HepG2 (cell line): ENCODE measurements around the gene MAP2K5. TPM values are rescaled to one million over a fixed set of nuclear protein-coding genes. Genes with fewer than 3 reads are reported as not detected.
A peak's percentile ranks its signal among the peaks of the same experiment; 100 is the strongest.

Experiments used
- CBX5 ChIP-seq: sonication (generic); formaldehyde crosslinking; IDR thresholded peaks from 2 replicates; pipeline ENCODE4 v1.4.0; 2020; ENCODE audit warnings: missing genetic modification reagents, borderline replicate concordance
- MAZ ChIP-seq, 2 experiments: sonication (generic) in 1 of 2; formaldehyde crosslinking in 1 of 2; IDR thresholded peaks; 2 replicates each; pipeline versions ENCODE4 v1.5.0 to v1.6.1; 2012 to 2020; ENCODE audit warnings: low read depth in 2 of 2, mild to moderate bottlenecking in 2 of 2, borderline replicate concordance in 1 of 2, improper control_type of control experiment in 1 of 2, low read length in 1 of 2, missing genetic modification reagents in 1 of 2, moderate library complexity in 1 of 2
- MED13 ChIP-seq: sonication (generic); formaldehyde crosslinking; IDR thresholded peaks from 2 replicates; pipeline ENCODE4 v1.5.0; 2020; ENCODE audit warnings: missing genetic modification reagents
- PHF8 ChIP-seq: sonication (generic); formaldehyde crosslinking; IDR thresholded peaks from 2 replicates; pipeline ENCODE4 v1.5.0; 2020; ENCODE audit warnings: missing genetic modification reagents
- WIZ ChIP-seq: sonication (generic); formaldehyde crosslinking; IDR thresholded peaks from 2 replicates; pipeline ENCODE4 v1.5.1; 2020; ENCODE audit warnings: mild to moderate bottlenecking, missing genetic modification reagents
- ZBTB38 ChIP-seq: sonication (generic); formaldehyde crosslinking; IDR thresholded peaks from 2 replicates; pipeline ENCODE4 v1.5.1; 2020; ENCODE audit warnings: mild to moderate bottlenecking, missing genetic modification reagents
- ZNF17 ChIP-seq: sonication (generic); formaldehyde crosslinking; IDR thresholded peaks from 2 replicates; pipeline ENCODE4 v1.5.0; 2020; ENCODE audit warnings: mild to moderate bottlenecking, missing genetic modification reagents
- ZNF282 ChIP-seq: fragments of 450-650 bp; IDR thresholded peaks from 2 replicates; pipeline ENCODE4 v1.6.1; 2018; ENCODE audit not compliant: partially characterized antibody
- ZNF441 ChIP-seq: sonication (generic); formaldehyde crosslinking; IDR thresholded peaks from 2 replicates; pipeline ENCODE4 v1.7.0; 2021; ENCODE audit warnings: missing genetic modification reagents, borderline replicate concordance
- polyA plus RNA-seq, 8 experiments: library from polyadenylated mRNA; depleted of rRNA in 3 of 8; stranded (reverse) in 7 of 8; unstranded in 1 of 8; fragments of >200 nt; fragmentation: Illumina TruSeq in 4 of 8; extraction: Trizol in 4 of 8; gene quantifications; 2 replicates each; pipeline versions ENCODE4 v1.2.1 to v1.2.3, GENCODE V29; 2011 to 2016; ENCODE audit warnings: low read depth in 4 of 8, missing spikeins in 1 of 8, mixed read lengths in 1 of 8; ENCODE audit not compliant: insufficient read depth in 1 of 8
- total RNA-seq, 5 experiments: library from RNA; depleted of rRNA; stranded (reverse); fragments of >200 nt; fragmentation: Illumina TruSeq; extraction: Trizol; gene quantifications; 2 replicates each; pipeline ENCODE4 v1.2.3, GENCODE V29; 2016; ENCODE audit warnings: low read depth in 1 of 5
- TF ChIP-seq, protein P1 (sequence below): sonication (generic); formaldehyde crosslinking; IDR thresholded peaks from 2 replicates; pipeline ENCODE4 v1.4.0; 2020; ENCODE audit warnings: missing genetic modification reagents
- TF ChIP-seq, protein P2 (sequence below): sonication (generic); formaldehyde crosslinking; IDR thresholded peaks from 2 replicates; pipeline ENCODE4 v1.8.0; 2022; ENCODE audit warnings: missing genetic modification reagents, low read depth, mild to moderate bottlenecking, borderline replicate concordance
- TF ChIP-seq, protein P3 (sequence below): sonication (generic); formaldehyde crosslinking; conservative IDR thresholded peaks from 2 replicates; pipeline ENCODE4 v1.8.0; 2022; ENCODE audit warnings: mild to moderate bottlenecking, moderate library complexity, missing genetic modification reagents
- TF ChIP-seq, protein P4 (sequence below): sonication (generic); formaldehyde crosslinking; IDR thresholded peaks from 2 replicates; pipeline ENCODE4 v1.4.0; 2020; ENCODE audit warnings: missing genetic modification reagents
- TF ChIP-seq, protein P5 (sequence below): sonication (generic); formaldehyde crosslinking; conservative IDR thresholded peaks from 2 replicates; pipeline ENCODE4 v1.8.0; 2022; ENCODE audit warnings: missing genetic modification reagents
- TF ChIP-seq, protein P6 (sequence below): IDR thresholded peaks from 2 replicates; pipeline ENCODE4 v1.6.1; 2016; ENCODE audit warnings: control low read depth
- TF ChIP-seq, protein P7 (sequence below): sonication (generic); formaldehyde crosslinking; IDR thresholded peaks from 2 replicates; pipeline ENCODE4 v1.8.0; 2022; ENCODE audit warnings: mild to moderate bottlenecking, missing genetic modification reagents; ENCODE audit not compliant: insufficient replicate concordance

MAP2K5 gene
- total and polyA plus RNA-seq, 2 of the 13 experiments (the other 11 are each of a cell fraction or from before 2014, with no cell fraction given) = 4.0 to 4.3 TPM

DNA sequence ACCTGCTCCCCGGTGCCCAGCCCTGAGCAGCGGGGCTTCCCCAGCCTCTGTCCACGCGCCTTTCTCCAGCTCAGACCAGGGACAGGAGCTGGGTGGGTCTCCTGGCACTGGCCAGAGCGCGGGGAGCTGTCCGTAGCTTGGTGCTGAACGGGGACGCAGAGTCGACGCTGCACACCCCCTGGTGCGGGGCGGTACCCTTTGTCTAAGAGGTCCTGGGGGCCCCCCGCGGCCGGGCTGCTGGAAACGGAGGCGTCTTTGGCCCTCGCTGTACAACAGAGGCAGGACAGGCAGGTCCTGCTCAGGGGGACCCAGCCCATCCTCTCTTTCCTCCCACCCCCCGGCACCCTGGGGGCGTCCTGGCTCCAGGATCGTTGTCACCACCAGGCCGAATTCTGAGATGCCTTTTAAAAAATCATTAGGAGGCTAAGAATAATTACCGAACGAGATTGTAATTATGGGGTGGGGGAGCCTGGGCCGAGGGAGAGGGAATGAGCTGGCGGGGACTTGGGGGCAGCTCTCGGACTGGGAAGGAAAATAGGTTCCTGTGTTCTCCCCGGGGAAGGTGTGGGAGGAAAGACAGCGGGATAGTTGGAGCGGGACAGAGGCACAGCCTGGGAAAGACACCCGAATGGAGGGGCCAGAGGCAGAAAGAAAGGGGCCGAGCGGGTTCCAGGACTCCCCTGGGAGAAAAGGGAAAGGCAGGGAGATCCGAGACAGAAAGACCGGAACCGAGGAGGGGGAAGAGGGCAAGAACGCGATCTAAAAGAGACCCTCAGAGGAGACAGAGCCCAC is 278.7 kb downstream of the MAP2K5 start (continued):
- TF ChIP-seq MAZ (IDR thresholded peaks at IDR 0.05; ENCODE audit: borderline replicate concordance, low read depth, low read length) (no peak), MAZ (CRISPR knock-in tag; IDR thresholded peaks at IDR 0.05; ENCODE audit: low read depth) (no peak), CBX5 (CRISPR knock-in tag) (no peak), ZNF17 (CRISPR knock-in tag) (no peak), PHF8 (CRISPR knock-in tag) (no peak), ZNF282 (no peak), ZBTB38 (no peak), MED13 (0 out of 2 replicates have a peak, but pooled peaks have one; percentile 39), ZNF441 (CRISPR knock-in tag) (peak; percentile 60; the same call in 1 of the 2 replicates), WIZ (peak; percentile 58; the same call in 1 of the 2 replicates)
- TF ChIP-seq, protein P1, sequence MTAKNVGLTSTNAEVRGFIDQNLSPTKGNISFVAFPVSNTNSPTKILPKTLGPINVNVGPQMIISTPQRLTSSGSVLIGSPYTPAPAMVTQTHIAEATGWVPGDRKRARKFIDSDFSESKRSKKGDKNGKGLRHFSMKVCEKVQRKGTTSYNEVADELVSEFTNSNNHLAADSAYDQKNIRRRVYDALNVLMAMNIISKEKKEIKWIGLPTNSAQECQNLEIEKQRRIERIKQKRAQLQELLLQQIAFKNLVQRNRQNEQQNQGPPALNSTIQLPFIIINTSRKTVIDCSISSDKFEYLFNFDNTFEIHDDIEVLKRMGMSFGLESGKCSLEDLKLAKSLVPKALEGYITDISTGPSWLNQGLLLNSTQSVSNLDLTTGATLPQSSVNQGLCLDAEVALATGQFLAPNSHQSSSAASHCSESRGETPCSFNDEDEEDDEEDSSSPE (CRISPR knock-in tag) = no peak
- TF ChIP-seq, protein P2, sequence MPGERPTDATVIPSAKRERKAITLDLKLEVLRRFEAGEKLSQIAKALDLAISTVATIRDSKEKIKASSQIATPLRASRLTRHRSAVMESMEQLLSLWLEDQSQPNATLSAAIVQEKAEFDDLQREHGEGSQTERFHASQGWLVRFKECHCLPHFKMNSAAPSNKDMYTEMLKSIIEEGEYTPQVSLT = no peak
- TF ChIP-seq, protein P3, sequence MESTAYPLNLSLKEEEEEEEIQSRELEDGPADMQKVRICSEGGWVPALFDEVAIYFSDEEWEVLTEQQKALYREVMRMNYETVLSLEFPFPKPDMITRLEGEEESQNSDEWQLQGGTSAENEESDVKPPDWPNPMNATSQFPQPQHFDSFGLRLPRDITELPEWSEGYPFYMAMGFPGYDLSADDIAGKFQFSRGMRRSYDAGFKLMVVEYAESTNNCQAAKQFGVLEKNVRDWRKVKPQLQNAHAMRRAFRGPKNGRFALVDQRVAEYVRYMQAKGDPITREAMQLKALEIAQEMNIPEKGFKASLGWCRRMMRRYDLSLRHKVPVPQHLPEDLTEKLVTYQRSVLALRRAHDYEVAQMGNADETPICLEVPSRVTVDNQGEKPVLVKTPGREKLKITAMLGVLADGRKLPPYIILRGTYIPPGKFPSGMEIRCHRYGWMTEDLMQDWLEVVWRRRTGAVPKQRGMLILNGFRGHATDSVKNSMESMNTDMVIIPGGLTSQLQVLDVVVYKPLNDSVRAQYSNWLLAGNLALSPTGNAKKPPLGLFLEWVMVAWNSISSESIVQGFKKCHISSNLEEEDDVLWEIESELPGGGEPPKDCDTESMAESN = no peak
- TF ChIP-seq, protein P4, sequence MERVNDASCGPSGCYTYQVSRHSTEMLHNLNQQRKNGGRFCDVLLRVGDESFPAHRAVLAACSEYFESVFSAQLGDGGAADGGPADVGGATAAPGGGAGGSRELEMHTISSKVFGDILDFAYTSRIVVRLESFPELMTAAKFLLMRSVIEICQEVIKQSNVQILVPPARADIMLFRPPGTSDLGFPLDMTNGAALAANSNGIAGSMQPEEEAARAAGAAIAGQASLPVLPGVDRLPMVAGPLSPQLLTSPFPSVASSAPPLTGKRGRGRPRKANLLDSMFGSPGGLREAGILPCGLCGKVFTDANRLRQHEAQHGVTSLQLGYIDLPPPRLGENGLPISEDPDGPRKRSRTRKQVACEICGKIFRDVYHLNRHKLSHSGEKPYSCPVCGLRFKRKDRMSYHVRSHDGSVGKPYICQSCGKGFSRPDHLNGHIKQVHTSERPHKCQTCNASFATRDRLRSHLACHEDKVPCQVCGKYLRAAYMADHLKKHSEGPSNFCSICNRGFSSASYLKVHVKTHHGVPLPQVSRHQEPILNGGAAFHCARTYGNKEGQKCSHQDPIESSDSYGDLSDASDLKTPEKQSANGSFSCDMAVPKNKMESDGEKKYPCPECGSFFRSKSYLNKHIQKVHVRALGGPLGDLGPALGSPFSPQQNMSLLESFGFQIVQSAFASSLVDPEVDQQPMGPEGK (CRISPR knock-in tag) = peak; percentile 48
- TF ChIP-seq, protein P5, sequence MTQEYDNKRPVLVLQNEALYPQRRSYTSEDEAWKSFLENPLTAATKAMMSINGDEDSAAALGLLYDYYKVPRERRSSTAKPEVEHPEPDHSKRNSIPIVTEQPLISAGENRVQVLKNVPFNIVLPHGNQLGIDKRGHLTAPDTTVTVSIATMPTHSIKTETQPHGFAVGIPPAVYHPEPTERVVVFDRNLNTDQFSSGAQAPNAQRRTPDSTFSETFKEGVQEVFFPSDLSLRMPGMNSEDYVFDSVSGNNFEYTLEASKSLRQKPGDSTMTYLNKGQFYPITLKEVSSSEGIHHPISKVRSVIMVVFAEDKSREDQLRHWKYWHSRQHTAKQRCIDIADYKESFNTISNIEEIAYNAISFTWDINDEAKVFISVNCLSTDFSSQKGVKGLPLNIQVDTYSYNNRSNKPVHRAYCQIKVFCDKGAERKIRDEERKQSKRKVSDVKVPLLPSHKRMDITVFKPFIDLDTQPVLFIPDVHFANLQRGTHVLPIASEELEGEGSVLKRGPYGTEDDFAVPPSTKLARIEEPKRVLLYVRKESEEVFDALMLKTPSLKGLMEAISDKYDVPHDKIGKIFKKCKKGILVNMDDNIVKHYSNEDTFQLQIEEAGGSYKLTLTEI (CRISPR knock-in tag) = no peak
- TF ChIP-seq, protein P6, sequence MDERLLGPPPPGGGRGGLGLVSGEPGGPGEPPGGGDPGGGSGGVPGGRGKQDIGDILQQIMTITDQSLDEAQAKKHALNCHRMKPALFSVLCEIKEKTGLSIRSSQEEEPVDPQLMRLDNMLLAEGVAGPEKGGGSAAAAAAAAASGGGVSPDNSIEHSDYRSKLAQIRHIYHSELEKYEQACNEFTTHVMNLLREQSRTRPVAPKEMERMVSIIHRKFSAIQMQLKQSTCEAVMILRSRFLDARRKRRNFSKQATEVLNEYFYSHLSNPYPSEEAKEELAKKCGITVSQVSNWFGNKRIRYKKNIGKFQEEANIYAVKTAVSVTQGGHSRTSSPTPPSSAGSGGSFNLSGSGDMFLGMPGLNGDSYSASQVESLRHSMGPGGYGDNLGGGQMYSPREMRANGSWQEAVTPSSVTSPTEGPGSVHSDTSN = no peak
- TF ChIP-seq, protein P7, sequence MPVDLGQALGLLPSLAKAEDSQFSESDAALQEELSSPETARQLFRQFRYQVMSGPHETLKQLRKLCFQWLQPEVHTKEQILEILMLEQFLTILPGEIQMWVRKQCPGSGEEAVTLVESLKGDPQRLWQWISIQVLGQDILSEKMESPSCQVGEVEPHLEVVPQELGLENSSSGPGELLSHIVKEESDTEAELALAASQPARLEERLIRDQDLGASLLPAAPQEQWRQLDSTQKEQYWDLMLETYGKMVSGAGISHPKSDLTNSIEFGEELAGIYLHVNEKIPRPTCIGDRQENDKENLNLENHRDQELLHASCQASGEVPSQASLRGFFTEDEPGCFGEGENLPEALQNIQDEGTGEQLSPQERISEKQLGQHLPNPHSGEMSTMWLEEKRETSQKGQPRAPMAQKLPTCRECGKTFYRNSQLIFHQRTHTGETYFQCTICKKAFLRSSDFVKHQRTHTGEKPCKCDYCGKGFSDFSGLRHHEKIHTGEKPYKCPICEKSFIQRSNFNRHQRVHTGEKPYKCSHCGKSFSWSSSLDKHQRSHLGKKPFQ (CRISPR knock-in tag) = peak; percentile 30
